KG1 (cell line): Measurements from ENCODE around the gene SUCLG2.

Experiments
- DNase-seq: peaks from one replicate; lab custom pipeline; 2025; lab: John Stamatoyannopoulos, UW

The SUCLG2 gene

GRCh38 chr3:67654099-67654843 lies at the start of gene SUCLG2:
TSS of gene SUCLG2 (minus strand) at chr3:67654612. CDS start at chr3:67654586, 26 bp downstream.
- DNase-seq: peak; percentile 29

GRCh38 chr3:67700596-67700995 lies 46.2 kb upstream of the SUCLG2 start:
- DNase-seq: no peak

- no peak for DNase-seq
Observed at GRCh38 chr3:67699882-67700281, 45.5 kb upstream of the SUCLG2 start.

GRCh38 chr3:67692621-67693020 lies 38.2 kb upstream of the SUCLG2 start:
- DNase-seq: no peak

- no peak for DNase-seq
Observed at GRCh38 chr3:67691926-67692325, 37.5 kb upstream of the SUCLG2 start.

- DNase-seq: no peak
Observed at GRCh38 chr3:67691207-67691606, 36.8 kb upstream of the SUCLG2 start.

- DNase-seq: no peak
Observed at GRCh38 chr3:67689806-67690205, 35.4 kb upstream of the SUCLG2 start.

- no peak for DNase-seq
Observed at GRCh38 chr3:67688231-67688630, 33.8 kb upstream of the SUCLG2 start.

- DNase-seq: no peak
Observed at GRCh38 chr3:67686069-67686468, 31.7 kb upstream of the SUCLG2 start.

GRCh38 chr3:67685499-67685898 lies 31.1 kb upstream of the SUCLG2 start:
- no peak for DNase-seq

- no peak for DNase-seq
Observed at GRCh38 chr3:67684211-67684610, 29.8 kb upstream of the SUCLG2 start.

- DNase-seq: no peak
Observed at GRCh38 chr3:67683522-67683921, 29.1 kb upstream of the SUCLG2 start.

GRCh38 chr3:67678665-67679064 lies 24.3 kb upstream of the SUCLG2 start:
- DNase-seq: no peak

- DNase-seq: no peak
Observed at GRCh38 chr3:67674055-67674454, 19.6 kb upstream of the SUCLG2 start.

GRCh38 chr3:67662733-67663132 lies 8.3 kb upstream of the SUCLG2 start:
- no peak for DNase-seq

- no peak for DNase-seq
Observed at GRCh38 chr3:67661089-67661488, 6.7 kb upstream of the SUCLG2 start.

- no peak for DNase-seq
Observed at GRCh38 chr3:67657192-67657591, 2.8 kb upstream of the SUCLG2 start.

GRCh38 chr3:67656614-67657013 lies 2.2 kb upstream of the SUCLG2 start:
- DNase-seq: no peak

GRCh38 chr3:67655364-67656121 lies 1.1 kb upstream of the SUCLG2 start:
- peak; percentile 69 for DNase-seq

- DNase-seq: no peak
Observed at GRCh38 chr3:67654844-67655177, 399 bp upstream of the SUCLG2 start.

GRCh38 chr3:67653425-67654098 lies 850 bp downstream of the SUCLG2 start:
- peak; percentile 10 for DNase-seq

- no peak for DNase-seq
Observed at GRCh38 chr3:67650084-67650483, 4.3 kb downstream of the SUCLG2 start.

- DNase-seq: no peak
Observed at GRCh38 chr3:67649681-67650080, 4.7 kb downstream of the SUCLG2 start.
